Fibroblast of skin of abdomen (primary cell): Measurements from ENCODE around the gene TH. TPM values are rescaled to one million over a fixed set of nuclear protein-coding genes. Genes with fewer than 3 reads are reported as not detected.

ENCODE experiments used
- DNase-seq: peaks from one replicate; pipeline ENCODE4 v3.0.0-alpha.2; 2013
- polyA plus RNA-seq, 2 experiments: library from polyadenylated mRNA; unstranded; fragments of 120-200 nt; gene quantifications; one replicate each; pipeline ENCODE4 v1.2.1, GENCODE V29; 2013; ENCODE audit not compliant: insufficient read length in 2 of 2

The TH gene
- 0.13 TPM for polyA plus RNA-seq (2013, experiment 1 of 2; ENCODE audit: insufficient read length)
- polyA plus RNA-seq (2013, experiment 2 of 2; ENCODE audit: insufficient read length): not detected

DNA sequence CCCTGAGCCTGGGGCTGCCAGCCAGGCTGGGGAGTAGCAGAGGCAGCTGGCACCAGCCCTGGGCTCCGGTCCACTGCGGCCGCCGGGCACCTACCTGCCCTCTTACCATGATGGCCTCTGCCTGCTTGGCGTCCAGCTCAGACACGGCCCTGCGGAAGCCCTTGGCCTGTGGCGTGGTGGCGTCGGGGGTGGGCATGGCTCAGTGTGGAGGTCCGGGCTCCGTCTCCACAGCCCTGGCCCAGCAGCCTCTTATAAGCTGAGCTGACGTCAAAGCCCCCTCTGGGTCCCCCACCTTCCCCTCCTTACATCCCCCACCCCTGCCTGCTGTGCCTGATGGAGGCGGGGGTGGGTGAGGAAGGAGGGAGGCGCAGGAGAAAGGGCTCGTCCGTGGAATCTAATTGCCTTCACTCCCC is at the start of gene TH:
Gene TH, minus strand, starts transcription at position 225 of the 413 bp plus-strand sequence. Its CDS starts 29 bp downstream, at position 196.
- DNase-seq: no peak

DNA sequence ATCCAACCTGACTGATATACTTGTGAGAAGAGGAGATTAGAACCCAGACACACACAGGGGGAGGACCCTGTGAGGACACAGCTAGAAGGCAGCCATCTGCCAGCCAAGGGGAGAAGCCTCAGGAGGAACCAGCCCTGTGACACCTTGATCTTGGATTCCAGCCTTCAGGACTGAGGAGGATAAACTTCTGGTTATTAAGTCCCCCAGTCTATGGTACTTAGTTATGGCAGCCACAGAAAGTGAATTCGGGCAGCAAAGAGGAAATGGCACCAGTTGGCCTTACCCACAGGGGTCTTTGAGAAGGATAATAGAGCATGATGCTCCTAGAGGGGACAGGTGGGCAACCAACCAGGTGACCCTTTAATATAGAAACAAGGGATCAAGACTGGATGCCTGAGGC is 49.4 kb upstream of the TH start:
- DNase-seq: no peak

DNA sequence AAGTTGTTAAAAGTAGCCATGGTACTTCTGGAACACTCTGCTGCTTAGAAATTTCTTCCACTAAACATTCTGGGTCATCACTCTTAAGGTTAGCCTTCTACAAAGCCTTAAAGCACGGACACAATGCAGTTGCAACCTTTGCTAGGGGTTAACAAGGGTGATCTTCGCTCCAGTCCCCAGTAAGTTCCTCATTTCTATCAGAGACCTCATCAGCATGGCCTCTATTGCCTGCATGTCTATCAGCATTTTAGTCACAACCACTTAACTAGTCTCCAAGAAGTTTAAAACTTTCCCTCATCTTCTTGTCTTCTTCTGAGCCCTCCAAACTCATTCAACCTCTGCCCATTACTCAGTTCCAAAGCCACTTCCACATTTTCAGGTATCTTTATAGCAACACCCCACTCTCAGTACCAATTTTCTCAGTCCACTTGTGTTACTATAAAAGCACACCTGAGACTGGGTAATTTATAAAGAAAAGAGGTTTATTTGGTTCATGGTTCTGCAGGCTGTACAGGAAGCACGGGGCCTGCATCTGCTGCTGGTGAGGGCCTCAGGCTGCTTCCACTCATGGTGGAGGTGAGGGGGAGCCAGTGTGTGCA is 48.7 kb upstream of the TH start:
- DNase-seq: no peak

DNA sequence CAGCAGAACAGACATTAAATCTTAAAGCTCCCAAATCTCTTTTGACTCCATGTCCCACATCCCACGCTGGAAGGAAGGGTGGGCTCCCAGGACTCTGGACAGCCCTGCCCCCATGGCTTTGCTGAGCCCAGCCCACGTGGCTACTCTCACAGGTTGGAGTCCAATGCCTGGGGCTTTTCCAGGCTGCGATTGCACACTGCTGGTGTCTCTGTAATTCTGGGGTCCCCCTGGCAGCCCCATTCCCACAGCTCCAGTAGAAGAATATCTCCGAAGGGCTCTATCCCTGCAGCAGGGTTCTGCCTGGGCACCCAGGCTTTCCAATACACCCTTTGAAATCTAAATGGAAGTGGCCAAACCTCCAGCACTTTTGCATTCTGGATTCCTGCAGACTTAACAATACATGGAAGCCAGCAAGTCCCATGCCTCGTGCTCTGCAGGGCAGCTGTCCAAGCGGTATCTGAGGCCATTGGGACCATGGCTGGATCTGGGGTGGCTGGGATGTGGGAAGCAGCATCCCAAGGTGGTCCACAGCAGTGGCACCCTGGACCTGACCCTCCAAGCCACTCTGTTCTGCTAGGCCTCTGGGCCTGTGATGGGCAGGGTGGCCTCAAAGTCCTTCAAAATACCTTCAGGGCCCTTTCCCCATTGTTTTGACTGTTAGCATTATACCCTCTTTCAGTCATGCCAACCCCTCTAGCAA is 47.9 kb upstream of the TH start:
- no peak for DNase-seq

DNA sequence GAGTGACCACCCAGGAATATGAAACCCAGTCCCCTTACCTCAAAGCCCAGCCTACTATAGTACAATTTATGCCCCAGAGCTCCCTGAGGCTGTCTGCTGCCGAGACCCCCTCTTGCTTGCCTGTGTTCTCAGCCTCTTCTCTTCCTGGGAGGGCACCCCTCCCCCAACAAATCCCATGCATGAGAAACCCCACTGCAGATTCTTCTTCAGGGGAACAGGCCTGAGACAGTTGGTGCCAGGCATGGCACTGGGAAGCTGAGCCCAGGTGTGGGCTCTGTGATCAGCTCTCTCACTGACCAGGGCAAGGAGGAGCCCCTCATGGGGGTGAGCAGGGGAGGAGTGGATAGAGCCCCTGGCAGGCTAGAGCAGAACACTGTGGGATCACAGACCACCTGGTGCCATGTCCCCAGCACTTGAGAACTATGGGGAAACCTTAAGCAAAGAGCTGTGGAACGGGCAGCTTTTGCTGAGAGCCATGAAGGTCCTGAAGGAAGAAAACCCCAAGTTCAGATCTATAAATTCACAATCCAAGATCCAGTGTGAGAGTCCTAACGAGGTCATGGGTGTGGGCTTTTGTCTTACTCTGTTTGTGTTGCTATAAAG is 46.5 kb upstream of the TH start:
- no peak for DNase-seq

DNA sequence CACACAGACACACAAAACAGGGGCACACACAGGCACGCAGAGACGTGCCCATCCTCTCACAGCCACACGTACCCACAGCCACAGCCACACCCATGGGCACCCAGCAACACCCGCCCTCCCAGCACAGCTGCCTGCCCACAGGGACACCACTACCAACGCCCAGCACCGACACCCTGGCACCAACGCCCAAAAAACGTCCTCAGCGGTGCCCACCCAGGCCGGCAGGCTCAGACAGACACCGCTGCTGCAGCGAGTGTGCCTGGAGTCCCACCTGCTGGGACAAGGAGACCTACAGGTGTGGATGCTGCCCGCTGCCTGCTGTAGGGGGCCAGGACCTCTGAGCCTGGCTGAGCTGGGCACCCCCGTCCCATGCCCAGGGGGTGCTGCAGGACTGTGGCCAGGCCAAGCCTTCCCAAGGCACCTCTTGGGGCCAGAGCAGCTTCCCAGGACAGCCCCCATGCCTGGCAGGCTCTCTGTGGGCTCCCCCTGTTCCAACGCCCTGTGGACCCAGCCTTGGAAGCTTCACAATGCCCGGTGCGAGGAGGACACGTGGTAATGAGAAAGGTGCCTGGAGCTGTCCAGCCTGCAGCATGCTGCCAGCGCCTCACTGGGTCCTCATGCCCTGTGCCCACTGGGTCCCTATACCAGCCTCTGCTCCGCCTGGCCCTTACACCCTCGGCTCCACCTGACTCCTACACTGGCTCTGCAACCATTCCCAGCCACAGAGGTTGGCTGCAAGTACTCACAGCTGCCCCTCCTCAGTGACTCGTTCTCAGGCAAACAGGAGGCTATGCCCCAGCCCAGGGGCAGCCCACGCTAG is 45.8 kb upstream of the TH start:
- no peak for DNase-seq

DNA sequence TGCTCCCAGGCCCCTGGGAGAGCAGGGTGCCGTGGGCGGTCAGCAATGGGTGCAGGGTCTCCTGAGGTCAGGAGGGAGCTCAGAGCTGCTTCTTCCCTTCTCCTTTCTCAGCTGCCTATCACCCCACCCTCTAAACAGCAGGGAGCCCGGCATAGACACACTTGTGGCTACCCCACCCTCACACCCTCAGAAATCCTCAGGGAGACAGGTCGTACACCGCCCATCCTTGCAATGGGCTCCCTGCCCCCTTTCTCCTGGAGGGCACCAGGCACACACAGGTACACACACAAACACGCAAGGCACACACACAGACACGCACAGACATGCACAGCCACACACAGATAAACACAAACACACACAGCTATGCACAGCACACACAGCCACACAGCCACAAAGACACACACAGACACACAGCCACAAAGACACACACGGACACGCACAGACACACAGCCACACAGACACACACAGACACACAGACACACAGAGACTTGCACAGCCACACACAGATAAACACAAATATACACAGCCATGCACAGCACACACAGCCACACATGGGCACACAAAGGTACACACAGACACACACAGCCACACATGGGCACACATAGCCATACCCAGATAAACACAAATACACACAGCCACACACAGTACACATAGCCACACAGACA is 44.9 kb upstream of the TH start:
- DNase-seq: no peak

DNA sequence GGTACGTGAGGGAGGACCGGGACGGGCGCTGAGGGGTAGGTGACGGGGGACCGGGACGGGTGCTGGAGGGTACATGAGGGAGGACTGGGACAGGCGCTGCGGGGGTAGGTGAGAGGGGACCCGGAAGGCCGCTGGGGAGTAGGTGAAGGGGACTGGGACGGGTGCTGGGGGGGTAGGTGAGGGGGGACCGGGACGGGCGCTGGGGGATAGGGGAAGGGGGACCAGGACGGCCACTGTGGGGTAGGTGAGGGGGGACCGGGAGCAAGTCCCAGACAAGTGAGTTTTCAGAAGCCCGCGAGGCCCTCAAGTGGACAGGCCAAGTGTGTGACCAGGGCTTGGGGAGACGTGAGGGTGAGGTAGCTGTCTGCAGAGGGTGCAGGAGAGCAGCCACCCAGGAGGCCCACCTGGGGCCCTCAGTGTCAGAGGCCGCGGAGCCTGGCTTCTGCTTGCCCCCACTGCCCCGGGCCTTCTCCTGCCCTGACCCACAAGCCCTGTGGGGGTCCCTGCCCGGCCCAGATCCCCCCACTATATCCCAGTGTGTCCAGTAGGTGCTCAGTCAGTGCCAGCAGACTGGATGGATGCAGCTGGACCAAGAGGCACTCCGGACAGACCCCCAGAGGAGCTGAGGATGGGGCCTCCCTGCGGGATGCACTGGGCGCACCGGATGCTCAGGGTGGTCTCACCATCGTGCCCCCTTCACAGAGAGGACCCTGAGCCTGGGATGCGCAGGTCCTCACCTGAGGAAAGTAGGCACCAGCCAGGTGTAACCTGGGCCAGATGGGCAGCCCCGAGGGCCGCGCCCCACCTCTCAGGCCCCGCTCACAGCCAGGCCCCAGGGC is 44.2 kb upstream of the TH start:
- DNase-seq: no peak

DNA sequence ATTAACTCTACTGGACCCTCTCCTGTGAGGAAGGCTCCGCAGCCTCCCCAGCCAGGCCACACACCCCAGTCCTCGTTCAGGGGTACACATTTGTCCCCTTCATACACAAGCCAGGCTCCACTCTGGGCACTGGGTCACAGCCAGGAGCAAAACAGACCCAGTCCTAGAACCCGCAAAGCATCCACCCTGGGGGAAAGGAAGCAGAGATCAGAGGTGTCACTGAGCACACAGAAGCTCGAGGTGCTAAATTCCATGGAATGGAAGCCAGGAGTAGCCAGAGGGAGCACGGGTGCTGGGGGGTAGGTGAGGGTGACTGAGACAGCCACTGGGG is 43.6 kb upstream of the TH start:
- DNase-seq: no peak

DNA sequence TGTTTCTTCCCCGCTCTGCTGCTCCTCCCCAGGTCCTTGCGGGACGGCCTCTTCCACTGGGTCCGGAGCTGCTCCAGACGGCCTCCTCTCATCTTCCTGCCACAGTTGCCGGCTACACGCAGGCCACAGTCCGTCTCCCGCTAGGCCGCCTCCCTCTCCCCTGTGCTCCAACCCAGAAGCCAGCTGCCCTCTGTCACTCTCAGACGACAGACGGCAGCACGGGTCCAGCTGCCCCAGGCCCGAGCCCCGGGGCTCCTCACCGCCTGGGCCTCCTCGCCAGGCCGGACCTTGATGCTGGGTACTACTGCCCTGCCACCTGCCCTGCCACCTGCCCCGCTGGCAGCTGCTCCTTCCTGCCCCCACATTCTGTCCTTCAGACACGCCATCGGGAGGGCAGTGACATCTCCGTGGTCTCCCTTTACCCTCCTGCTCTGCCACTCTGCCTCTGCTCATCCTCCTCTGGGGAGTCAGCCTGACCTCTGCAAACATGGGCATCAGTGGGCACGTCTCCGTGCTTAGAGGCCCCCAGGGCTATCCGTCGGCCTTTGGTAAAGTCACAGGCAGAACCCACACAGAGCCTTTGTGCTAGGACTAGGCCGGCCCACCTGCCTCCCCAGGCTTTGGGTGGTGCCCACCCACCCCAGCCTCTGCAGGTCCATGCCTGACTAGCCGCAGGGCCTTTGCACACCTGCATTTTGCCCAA is 43.1 kb upstream of the TH start:
- DNase-seq: no peak

DNA sequence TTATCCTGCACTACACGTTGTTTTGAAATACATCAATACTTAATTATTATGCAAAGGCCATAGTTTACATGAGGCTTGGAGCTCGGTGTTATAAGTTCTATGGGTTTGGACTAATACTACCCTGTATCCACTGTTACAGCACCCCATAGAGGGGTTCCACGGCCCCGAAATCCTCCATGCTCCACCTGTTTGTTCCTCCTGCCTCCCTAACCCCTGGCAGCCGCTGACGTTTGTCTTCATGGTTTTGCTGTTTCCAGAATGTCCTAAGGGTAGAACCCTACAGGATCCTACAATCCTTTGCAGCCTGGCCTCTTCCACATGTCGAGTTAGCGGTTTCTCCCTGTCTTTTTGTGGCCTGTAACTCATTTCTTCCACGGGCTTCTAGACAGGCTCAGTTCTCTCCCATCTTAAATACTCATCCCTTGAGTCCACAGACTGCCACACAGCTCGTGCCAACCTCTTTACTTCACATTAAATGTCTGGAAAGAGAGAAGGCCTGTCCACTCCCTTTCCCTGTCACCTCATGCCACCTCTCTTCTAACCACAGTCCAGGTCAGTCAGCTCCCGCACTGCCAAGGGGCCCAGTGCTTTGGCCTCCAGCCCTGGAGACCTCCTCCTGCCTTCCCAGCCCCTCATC is 42.4 kb upstream of the TH start:
- DNase-seq: no peak

DNA sequence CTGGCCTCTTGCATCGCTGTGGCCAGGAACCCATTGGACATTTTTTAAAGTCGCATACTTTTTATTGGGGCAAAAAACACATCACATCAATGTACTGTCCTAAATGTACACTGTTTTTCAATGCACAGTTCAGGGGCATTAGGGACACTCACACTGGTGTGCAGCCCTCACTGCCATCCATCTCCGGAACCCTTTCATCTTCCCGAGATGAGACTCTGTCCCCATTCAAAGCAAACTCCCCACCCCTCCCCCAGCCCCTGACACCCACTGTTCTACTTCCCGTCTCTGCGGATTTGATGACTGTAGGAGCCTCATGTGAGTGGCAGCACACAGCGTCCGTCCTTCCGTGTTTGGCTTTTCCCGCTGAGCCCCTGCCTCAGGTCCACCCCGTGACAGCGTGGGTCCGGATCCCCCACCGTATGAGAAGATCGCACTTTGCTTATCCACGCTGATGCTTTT is 41.8 kb upstream of the TH start:
- DNase-seq: no peak

DNA sequence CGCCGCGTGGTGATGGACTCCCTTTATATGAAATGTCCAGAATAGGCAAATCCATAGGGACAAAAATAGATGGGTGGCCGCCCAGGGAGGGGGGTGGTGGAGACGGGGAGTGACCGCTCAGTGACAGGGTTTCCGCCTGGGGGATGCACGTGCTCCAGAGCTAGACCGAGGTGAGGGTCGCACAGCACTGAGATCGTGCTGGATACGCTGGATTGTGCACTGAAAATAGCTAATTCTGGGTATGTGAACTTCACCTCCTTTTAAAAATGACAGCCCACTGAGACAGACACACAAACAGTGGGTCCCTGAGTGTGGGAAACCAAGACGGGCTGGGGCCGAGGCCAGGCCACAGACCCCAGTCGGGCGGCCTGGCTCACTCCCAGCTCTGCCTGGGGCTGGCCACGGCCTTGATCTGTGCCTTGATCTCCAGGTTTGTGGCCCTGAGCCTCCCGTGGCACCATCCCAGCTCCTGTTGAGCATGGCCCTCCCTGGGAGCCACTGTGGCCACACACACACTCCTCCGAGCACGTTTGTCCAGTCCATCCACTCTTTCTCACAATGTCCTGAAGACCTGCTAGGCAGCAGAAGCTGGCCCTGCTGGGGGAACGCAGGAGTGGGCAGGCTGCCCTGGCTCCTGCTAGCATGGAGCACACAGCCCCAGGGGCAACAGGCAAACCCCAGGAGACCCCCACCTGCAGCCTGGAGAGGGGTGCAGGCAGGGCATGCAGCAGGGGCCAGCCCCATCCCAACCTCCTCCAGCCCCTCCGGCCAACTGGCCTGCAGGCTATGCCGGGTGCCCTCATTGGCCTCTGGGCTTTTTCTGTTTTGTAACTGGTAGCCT is 41.0 kb upstream of the TH start:
- DNase-seq: no peak

DNA sequence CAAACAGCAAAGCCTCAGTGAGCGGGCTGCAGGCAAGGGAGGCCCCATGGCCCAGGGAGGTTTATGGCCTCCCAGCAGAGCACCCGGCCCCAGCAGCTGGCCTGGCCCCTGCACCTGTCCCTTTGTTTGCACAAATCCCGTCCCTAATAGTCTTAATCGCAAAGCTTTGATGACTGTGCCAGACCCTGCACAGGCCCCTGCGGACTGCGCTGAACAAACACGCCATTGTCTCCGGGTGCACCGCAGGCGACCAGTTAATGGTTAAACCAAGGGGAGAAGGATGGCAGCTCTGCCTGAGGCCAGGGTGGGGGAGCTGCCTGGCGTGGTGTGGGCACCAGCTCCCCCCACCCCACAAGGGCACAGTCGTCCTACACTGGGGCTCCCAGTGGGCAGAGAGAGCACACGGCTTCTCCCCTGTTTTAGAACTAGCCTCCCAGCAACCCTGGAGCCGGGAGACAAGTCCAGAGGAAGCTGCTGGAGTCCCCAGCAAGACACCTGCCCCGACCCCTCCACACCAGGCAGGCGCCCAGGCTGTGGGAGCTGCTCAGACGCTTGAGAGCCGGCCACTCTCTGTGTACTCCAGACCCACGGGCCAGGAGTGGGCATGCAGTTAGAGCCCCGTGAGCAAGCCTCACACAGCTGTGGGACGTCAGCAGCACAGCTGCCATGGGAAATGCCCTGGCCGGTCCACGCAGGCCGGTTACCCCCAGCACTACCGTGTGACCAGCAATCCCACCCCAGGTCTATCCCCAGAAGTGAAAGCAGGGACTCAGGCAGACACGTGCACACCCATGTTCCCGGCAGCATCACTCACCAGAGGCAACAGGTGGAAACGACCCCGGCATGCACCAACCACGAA is 39.7 kb upstream of the TH start:
- DNase-seq: no peak

DNA sequence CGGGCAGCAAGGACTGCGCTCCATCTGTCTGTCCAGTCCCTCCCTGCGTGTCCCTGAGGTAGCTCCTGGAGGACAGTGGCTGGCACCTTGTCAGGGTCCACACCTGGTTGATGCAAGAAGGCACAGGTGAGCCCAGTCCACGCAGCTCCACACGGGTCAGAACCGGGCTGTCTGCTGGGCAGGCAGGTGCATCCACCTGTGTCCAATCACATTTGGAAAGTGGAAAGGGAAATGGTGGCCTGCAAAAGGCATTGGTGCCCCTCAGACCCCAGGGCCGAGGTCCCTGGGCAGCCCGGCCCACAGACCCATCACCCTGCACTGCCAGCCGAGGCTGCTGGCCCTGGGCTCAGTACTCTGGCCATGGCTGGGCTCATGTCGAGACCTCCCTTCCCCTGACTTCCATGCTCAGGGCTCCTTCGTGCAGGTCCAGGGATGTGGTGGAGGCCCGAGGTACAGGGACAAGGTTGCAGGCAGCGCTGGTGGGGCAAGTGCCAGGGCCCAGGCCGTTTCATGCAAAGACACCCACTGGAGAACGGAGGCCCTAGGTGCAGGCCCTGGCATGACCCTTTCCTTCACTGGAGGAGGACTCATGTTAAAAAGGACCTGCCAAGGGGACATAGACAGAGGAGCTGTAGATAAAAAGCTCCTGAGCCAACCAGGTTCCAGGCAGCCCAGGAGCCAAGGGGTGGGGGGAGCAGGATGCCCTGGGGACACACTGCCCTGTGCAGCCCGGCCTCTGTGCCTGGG is 38.9 kb upstream of the TH start:
- DNase-seq: no peak

DNA sequence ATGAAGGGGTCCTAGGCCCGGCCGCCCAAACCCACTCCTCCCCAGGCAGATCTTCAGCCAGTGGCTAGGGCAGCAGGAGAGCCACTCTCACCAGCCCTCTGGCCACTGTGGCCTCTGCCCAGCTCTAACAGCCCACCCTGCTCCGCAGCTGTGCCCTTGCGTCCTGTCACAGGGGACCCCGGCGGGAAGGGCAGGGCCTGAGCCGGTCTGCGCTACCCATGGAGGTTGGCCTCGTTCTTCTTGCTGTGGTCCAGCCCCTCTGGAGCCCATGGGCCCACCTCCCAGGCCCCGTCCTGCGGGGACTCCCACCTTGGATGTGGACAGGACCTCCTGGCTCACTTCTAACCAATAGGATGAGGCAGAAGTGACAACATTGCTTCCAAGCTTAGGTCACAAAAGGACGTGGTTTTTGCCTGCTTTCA is 38.3 kb upstream of the TH start:
- no peak for DNase-seq

DNA sequence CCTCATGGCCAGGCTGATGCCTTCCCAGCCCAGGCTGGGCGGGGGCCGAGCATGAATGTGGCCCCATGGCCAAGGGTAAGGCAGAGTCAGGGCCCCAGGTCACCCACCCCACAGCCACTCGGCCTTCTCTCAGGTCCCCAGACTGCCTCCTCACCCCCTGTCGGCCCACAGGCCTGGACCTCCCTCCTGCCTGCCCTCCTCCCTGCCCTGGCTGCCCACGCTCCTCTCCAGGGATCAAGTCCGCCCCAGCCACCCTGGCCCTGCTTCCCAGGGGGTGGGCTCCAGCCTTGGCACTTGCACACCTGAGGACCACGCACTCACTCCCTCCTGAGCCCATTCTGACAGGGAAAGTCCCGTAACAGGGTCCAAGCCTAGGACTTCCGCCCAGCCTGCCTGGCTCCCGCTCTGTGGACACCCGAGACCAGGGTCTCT is 37.8 kb upstream of the TH start:
- DNase-seq: no peak
